Gastroesophageal sphincter (tissue), 4 donors: Measurements from ENCODE around the gene CDK14. TPM values are rescaled to one million over a fixed set of nuclear protein-coding genes. Genes with fewer than 3 reads are reported as not detected.

Experiments
- ATAC-seq: fragments of 150-250 bp; one replicate; pipeline ENCODE4 v1.9.1; 2016; ENCODE audit warnings: mild to moderate bottlenecking, moderate library complexity
- H3K27ac ChIP-seq, 4 donors: fragments of 200-600 bp; sonication (generic) in 3 of 4; 1 replicate in 3 of 4; 2 replicates in 1 of 4; pipeline ENCODE4 v1.5.1; 2016 to 2019
- H3K27me3 ChIP-seq: fragments of 200-600 bp; sonication (generic); one replicate; pipeline ENCODE4 v1.5.1; 2019
- H3K36me3 ChIP-seq, 2 donors: fragments of 200-600 bp; sonication (generic); one replicate each; pipeline ENCODE4 v1.5.1; 2019; ENCODE audit warnings: control low read depth in 1 of 2
- H3K4me1 ChIP-seq, 3 donors: fragments of 200-600 bp; sonication (generic); 1 replicate in 2 of 3; 2 replicates in 1 of 3; pipeline ENCODE4 v1.5.1; 2016 to 2019; ENCODE audit warnings: control low read depth in 2 of 3
- H3K4me3 ChIP-seq, 2 donors: fragments of 200-600 bp; sonication (generic); one replicate each; pipeline ENCODE4 v1.5.1; 2019; ENCODE audit warnings: mild to moderate bottlenecking in 1 of 2, moderate library complexity in 1 of 2
- H3K9me3 ChIP-seq, 3 donors: fragments of 200-600 bp; sonication (generic); one replicate each; pipeline ENCODE4 v1.5.1; 2017 to 2019; ENCODE audit warnings: control low read depth in 2 of 3
- CTCF ChIP-seq, 4 experiments: fragments of 200-600 bp in 2 of 4; fragments of 450-650 bp in 2 of 4; sonication (generic) in 1 of 4; IDR thresholded peaks; one replicate each; pipeline ENCODE4 v1.5.1; 2017 to 2019; ENCODE audit warnings: antibody characterized with exemption in 4 of 4, mild to moderate bottlenecking in 2 of 4, moderate library complexity in 2 of 4
- EP300 ChIP-seq: sonication (generic); formaldehyde crosslinking; IDR thresholded peaks from one replicate; pipeline ENCODE4 v1.6.1; 2017; ENCODE audit warnings: antibody characterized with exemption, mild to moderate bottlenecking
- POLR2A ChIP-seq, 2 donors: fragments of 450-650 bp; IDR thresholded peaks; one replicate each; pipeline ENCODE4 v1.6.1; 2017; ENCODE audit warnings: antibody characterized with exemption in 2 of 2, mild to moderate bottlenecking in 2 of 2, moderate library complexity in 1 of 2
- POLR2AphosphoS5 ChIP-seq: sonication (generic); formaldehyde crosslinking; IDR thresholded peaks from one replicate; pipeline ENCODE4 v1.6.1; 2017; ENCODE audit warnings: antibody characterized with exemption
- WGBS, 2 donors: methylation state at CpG; one replicate each; pipeline ENCODE4 v1.1.5; 2018; ENCODE audit warnings: low coverage in 1 of 2; 5-methylcytosine and 5-hydroxymethylcytosine counted together
- total RNA-seq, 4 donors: library from RNA; depleted of rRNA; stranded (reverse); fragments of >200 nt; gene quantifications; one replicate each; pipeline ENCODE4 v1.1.0, GENCODE V29; 2016

Gene CDK14
- total RNA-seq, 4 donors from 2014 or later = 14.8 to 28.7 (median 18.4) TPM

GRCh38 chr7:91114232-91114631, 518.1 kb downstream of the CDK14 start:
- Histone ChIP-seq H3K4me1 (no peaks in the 10 kb centered on the region), H3K27me3 (no peaks in the 10 kb centered on the region), H3K27ac (no peak overlapping the region), H3K9me3 (no peaks in the 10 kb centered on the region), H3K4me3 (no peak overlapping the region), H3K36me3 (peaks cover 0 to 13% of the 10 kb centered on the region in 2 donors)
- WGBS, 2 donors = 91% methylated on average over 6 of the region's 6 CpGs
- TF ChIP-seq CTCF (IDR thresholded peaks at IDR 0.05) (no peak), POLR2A (IDR thresholded peaks at IDR 0.05) (no peak), EP300 (no peak), POLR2AphosphoS5 (no peak)
- no peak for ATAC-seq

- Histone ChIP-seq H3K27me3 (no peaks in the 10 kb centered on the region), H3K9me3 (no peaks in the 10 kb centered on the region), H3K36me3 (no peaks in the 10 kb centered on the region), H3K4me3 (no peak overlapping the region), H3K4me1 (no peaks in the 10 kb centered on the region), H3K27ac (no peak overlapping the region)
- no peak for TF ChIP-seq EP300
- TF ChIP-seq POLR2A (IDR thresholded peaks at IDR 0.05) = no peak
- TF ChIP-seq CTCF (IDR thresholded peaks at IDR 0.05) = no peak
- no peak for TF ChIP-seq POLR2AphosphoS5
- ATAC-seq = no peak
- 78 to 86% methylated on average over 8 of the region's 8 CpGs for WGBS, 2 donors
Measured at GRCh38 chr7:91126762-91127161, 530.6 kb downstream of the CDK14 start.

GRCh38 chr7:91127325-91127724, 531.2 kb downstream of the CDK14 start:
- Histone ChIP-seq H3K27me3 (no peaks in the 10 kb centered on the region), H3K9me3 (no peaks in the 10 kb centered on the region), H3K4me1 (no peaks in the 10 kb centered on the region), H3K36me3 (no peaks in the 10 kb centered on the region), H3K27ac (no peak overlapping the region), H3K4me3 (no peak overlapping the region)
- TF ChIP-seq POLR2A (IDR thresholded peaks at IDR 0.05) = no peak
- TF ChIP-seq EP300 = no peak
- no peak for TF ChIP-seq CTCF (IDR thresholded peaks at IDR 0.05)
- no peak for TF ChIP-seq POLR2AphosphoS5
- ATAC-seq = no peak
- WGBS, 2 donors = 90 to 92% methylated on average over 5 of the region's 5 CpGs

GRCh38 chr7:91127959-91128358, 531.8 kb downstream of the CDK14 start:
- H3K4me3 ChIP-seq = no peak overlapping the region
- WGBS, 2 donors = 39 to 57% methylated on average over 3 of the region's 3 CpGs
- no peak for ATAC-seq
- TF ChIP-seq EP300 = no peak
- no peak for TF ChIP-seq CTCF (IDR thresholded peaks at IDR 0.05)
- TF ChIP-seq POLR2AphosphoS5 = no peak
- H3K36me3 ChIP-seq = no peaks in the 10 kb centered on the region
- H3K4me1 ChIP-seq = no peaks in the 10 kb centered on the region
- H3K27me3 ChIP-seq = no peaks in the 10 kb centered on the region
- no peaks in the 10 kb centered on the region for H3K9me3 ChIP-seq
- H3K27ac ChIP-seq = no peak overlapping the region

GRCh38 chr7:91128683-91129348, 532.7 kb downstream of the CDK14 start:
- WGBS, 2 donors = 69 to 87% methylated on average over 6 of the region's 6 CpGs
- Histone ChIP-seq H3K27me3 (no peaks in the 10 kb centered on the region), H3K9me3 (no peaks in the 10 kb centered on the region), H3K36me3 (no peaks in the 10 kb centered on the region), H3K27ac (no peak overlapping the region), H3K4me1 (no peaks in the 10 kb centered on the region), H3K4me3 (no peak overlapping the region)
- TF ChIP-seq CTCF (IDR thresholded peaks at IDR 0.05) = no peak
- TF ChIP-seq POLR2A (IDR thresholded peaks at IDR 0.05) = no peak
- TF ChIP-seq POLR2AphosphoS5 = no peak
- no peak for TF ChIP-seq EP300
- ATAC-seq = no peak
